Skeletal muscle cell (primary cell): ENCODE measurements around the gene CKMT1B.
"Not testable (repeated sequence)": the region's sequence is repeated elsewhere in the genome, so short reads cannot be mapped to it uniquely, and the experiment has no call there.

Experiments
- DNase-seq: peaks from one replicate; pipeline ENCODE4 v3.0.0-alpha.2; 2010; ENCODE audit warnings: low read depth
- H3K4me3 ChIP-seq: 2 replicates; pipeline ENCODE4 v1.5.1; 2011; ENCODE audit warnings: low read depth, mild to moderate bottlenecking, control low read depth, low read length, moderate library complexity

The CKMT1B gene

DNA sequence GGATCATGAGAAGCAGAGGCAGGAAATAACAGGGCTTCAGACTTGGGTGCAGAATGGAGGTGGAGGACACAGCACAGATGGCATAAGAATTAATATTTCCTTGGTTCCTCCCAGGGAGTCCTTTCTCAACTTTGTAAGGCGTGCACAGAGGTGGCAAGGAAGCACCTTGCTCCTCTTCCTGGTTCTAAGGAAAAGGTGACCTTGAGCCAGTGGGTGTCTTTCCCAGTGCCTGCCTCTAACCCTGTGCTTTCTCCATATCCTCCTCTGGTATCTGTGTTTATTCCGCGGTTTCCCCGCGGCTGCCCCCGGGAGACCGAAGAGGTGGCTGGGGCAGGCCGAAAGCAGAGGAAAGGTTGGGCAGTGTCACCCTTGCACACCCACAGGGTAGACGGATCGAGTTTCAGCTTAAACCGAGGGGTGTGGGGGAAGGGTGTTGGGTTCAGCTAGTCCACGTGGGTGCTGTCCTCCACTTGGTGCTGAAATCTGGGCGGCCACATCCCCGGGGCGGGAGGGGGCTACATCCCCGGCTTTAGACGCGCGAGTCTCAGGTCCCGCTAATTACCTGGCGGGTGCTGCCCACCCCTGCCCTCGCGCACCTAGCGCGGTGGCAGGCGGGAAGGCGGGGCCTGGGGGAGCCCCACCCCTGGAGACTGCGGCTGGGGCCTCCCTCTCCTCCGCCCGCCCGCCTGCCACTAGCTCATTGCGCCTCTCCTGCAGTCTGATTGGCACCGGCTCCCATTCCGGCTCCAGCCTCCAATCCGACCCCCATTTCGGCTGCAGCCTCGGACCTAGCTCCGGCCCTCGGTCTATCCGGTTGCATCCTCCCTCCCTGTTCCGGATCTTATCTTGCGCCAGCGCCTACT lies at the start of gene CKMT1B:
TSS of gene CKMT1B (plus strand) at position 700 of the 863 bp plus-strand sequence. CDS start 192 bp downstream, outside the sequence.
- not testable (repeated sequence) for H3K4me3 ChIP-seq, DNase-seq

DNA sequence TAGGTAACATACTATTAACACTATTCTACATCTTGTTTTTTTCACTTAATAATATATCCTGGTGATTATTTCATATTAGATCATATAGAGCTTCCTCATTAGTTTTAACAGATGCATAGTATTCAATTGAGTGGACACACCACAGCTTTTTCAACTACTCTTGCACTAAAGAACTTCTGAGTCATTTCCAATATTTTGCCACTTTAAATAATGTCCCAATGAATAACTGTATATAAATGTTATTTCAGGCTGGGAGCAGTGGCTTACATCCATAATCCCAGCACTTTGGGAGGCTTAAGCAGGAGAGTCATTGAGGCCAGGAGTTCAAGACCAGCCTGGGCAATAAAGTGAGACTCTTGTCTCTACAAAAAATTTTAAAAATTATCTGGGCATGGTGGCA lies 49.6 kb upstream of the CKMT1B start:
- no peak overlapping the region for H3K4me3 ChIP-seq
- no peak for DNase-seq

DNA sequence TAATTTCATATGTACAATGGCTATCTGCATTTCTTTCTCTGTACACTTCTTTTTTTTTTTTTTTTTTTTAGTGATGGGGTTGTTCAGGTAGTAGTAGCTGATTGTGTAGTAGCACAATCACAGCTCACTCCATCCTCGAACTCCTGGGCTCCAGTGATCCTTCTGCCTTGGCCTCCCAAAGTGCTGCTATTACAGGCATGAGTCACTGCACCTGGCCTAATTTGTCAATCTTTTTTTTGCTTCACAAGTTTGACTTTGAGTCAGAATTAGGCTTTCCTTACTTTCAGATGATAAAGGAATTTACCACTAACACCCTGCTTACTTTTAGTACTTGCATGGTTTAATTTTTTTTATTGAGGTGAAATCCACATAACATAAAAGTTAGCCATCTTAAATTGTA lies 48.4 kb upstream of the CKMT1B start:
- DNase-seq = no peak
- no peak overlapping the region for H3K4me3 ChIP-seq

DNA sequence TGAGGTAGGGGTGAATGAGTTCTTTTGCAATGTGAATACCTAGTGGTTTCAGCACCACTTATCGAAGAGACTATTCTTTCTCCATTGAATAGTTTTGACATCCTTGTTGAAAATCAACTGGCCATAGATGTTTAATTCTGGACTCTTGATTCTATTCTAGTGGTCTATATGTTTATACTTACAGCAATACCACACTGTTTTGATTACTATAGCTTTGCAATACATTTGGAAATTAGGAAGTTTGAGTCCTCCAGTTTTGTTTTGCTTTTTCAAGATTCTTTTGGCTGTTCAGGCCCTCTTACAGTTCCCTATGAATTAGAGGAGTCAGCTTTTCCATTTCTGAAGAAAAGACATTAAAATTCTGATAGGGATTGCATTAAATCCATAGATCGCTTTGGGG lies 46.3 kb upstream of the CKMT1B start:
- no peak overlapping the region for H3K4me3 ChIP-seq
- DNase-seq = no peak

DNA sequence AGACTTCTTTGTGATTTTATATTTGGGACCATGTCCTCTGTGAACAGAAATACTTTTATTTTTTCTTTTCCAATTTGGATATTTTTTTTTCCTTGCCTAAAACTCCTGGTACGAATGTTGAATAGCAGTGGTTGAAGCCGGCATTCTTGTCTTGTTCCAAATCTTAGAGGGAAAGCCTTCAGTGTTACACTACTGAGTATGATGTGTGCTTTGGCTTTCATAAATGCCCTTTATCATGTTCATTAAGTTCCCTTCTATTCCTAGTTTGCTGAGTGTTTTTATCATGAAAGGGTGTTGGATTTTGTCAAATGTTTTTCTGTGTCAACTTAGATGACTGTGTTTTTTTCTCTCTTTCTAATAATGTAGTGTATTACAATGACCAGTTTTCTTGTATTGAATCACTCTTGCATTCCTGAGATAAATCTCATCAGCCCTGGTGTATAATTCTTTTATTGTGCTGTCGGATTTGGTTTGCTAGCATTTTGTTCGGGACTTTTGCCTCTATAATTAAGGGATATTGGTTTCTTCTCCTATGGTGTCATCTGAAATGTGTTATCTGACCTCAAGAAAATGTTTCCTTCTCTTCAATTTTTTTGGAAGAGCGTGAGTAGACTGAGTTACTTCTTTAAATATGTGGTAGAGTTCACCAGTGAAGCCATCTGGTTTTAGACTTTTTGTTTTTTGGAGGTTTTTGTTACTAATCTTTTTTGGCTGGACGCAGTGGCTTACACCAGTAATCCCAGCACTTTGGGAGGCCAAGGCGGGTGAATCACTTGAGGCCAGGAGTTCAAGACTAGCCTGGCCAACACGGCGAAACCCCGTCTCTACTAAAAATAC lies 43.1 kb upstream of the CKMT1B start:
- no peak for DNase-seq
- H3K4me3 ChIP-seq = no peak overlapping the region

- no peak for DNase-seq
- H3K4me3 ChIP-seq = no peak overlapping the region
These were observed 41.6 kb upstream of the CKMT1B start for GRCh38 chr15:43552256-43552655.

DNA sequence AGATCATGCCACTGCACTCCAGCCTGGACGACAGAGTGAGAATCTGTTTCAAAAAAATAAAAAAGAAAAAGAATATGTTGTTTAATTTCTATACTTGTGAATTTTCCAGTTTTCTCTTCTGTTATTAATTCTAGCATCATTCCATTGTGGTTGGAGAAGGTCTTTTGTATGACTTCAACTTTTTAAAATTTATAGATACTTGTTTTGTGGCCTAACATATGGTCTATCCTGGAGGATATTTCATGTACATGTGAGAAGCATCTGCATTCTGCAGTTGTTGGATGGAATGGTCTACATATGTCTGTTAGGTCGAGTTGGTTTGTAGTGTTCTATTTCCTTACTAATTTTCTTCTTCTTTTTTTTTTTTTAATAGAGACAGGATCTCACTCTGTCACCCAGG lies 40.8 kb upstream of the CKMT1B start:
- no peak for DNase-seq
- H3K4me3 ChIP-seq = no peak overlapping the region

DNA sequence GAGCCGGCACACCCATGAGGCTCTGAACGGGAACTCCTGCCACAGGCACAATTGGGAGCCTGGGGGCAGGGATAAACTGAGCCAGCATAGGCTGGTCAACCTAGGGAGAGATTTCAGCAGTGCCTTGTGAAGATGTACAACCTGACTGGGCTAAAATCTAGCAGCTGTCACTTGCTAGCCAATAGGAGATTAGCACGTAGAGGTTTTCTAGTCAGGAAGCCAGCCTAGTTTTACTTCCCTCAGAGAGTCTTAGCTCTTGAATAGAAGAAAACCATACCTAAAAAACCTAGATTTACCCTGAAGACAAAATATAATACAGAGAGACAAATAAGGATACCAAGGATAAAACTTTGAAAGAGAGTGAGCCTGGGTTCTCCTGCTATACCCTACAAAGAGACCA lies 31.1 kb upstream of the CKMT1B start:
- DNase-seq, H3K4me3 ChIP-seq: not testable (repeated sequence)

DNA sequence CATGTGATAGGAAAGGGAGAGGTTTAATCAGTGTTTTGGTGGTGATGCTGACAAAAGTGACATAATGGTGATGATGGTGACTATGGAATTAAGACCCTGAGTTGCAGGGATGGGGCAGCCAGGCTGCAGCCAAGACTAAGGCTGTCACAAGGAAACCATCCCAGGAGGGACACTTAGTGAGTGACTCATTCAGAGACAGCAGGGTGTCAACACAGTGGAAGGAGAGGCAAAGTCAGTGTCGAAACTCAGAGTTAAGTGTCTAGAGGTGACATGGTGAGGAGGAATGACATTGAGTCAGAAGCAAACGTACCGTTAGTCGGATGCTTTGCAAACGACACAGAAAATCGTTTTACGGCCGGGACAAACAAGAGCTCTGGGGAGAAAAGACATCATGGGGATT lies 30.0 kb upstream of the CKMT1B start:
- not testable (repeated sequence) for DNase-seq, H3K4me3 ChIP-seq

- not testable (repeated sequence) for H3K4me3 ChIP-seq, DNase-seq
These were observed 27.2 kb upstream of the CKMT1B start for GRCh38 chr15:43566615-43567014.

- not testable (repeated sequence) for H3K4me3 ChIP-seq, DNase-seq
These were observed 19.2 kb upstream of the CKMT1B start for GRCh38 chr15:43574607-43575006.

DNA sequence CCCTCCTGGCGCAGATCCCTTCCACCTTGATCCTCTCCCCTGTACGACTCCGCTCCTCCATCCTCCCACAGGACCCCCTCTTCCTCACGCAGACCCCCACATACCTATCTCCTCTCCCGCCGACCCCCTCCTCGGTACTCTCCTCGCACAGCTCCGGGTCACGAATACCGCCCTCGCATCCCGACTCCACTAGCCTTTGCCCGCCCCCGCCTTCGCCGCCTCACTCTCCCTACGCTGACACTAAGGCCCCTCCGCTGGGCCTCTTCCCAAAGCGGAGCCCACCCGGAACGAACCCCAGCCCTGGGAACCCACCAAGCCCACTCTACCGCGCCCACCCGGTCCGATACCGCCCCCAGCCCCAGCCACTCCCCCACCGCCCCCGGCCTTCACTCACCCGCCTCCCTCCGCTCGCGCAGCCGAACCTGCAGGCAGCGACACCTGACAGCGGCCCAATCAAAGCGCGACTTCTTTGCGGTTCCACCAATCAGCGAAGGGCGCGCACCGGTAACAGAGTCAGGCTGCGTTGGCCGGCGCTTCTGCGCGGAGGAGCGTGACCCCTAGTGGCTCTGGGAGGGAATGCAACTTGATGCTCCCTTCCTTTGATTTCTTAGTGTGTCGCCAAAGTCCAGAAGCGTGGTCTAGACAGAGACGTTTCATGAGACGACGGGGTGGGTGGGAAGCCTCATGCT lies 3.9 kb upstream of the CKMT1B start, which contains the start of gene PPIP5K1:
TSS of gene PPIP5K1 (minus strand) at position 431 of the 689 bp plus-strand sequence. CDS start 5,704 bp downstream, outside the sequence.
- H3K4me3 ChIP-seq, DNase-seq: not testable (repeated sequence)

DNA sequence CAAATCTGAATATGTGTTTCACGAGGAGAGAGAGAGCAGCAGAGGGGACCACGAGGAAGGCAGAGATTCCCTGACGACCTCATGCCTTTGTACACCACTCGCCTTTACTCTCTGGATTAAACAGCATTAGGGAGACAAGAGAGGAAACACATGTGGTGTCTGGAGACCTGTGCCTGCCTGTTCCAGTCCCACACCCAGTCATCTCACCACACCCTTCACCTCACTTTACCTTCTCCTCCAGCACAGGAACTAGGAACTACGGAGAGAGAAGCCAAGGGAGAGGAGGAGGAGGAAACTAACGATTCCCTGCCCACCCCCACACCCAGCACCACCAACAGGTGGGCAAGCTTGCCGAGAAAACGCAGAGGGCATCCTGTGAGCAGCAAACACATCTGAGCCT lies 986 bp upstream of the CKMT1B start:
- H3K4me3 ChIP-seq, DNase-seq: not testable (repeated sequence)

DNA sequence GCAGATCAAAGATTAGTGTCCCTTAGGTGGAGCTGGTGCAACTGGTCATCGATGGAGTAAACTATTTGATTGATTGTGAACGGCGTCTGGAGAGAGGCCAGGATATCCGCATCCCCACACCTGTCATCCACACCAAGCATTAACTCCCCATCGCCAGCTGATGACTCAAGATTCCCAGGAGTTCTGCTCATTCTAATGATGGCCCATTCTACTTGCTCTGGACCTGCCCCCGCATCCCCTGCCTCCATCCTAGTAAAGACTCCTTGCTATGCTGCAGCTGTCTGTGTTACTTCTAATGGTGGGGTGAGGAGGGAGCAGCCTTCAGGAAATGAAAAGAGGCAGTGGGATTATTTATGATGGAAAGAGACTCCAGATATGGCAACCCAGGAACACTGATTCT lies 5.3 kb downstream of the CKMT1B start:
- DNase-seq, H3K4me3 ChIP-seq: not testable (repeated sequence)

- not testable (repeated sequence) for DNase-seq, H3K4me3 ChIP-seq
These were observed 6.4 kb downstream of the CKMT1B start for GRCh38 chr15:43600200-43600599.

DNA sequence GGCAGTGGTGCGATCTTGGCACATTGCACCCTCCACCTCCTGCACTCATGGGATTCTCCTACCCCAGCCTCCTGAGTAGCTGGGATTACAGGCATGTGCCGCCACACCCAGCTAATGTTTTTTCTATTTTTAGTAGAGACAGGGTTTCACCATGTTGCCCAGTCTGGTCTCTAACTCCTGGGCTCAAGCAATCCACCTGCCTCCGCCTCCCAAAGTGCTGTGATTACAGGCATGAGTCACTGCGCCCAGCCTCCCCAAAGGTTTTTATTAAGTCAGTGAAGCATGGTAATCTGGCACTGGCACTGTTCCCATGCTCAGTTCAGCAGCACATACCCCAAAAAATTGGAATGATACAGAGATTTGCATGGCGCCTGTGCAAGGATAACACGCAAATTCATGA lies 8.4 kb downstream of the CKMT1B start:
- not testable (repeated sequence) for H3K4me3 ChIP-seq, DNase-seq

DNA sequence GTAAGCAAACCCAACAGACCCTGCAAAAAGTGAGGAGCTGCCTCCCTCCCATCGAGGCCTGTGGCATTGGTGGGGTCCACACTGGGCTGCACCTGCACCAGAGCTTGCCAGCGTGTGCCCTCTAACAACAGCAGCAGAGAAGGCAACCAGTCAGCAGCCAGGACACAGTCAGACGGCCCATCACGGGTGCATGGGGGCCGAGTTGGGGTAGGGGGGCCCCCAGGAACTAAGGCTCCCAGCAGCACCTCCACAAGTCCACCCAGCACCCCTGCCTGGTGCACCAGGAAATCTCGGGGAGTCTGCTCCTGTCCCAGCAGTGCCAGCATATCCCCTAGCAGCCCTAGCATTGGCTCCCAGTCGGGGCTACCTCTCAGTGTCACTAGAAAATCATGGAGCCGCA lies 23.9 kb downstream of the CKMT1B start:
- not testable (repeated sequence) for DNase-seq, H3K4me3 ChIP-seq

- not testable (repeated sequence) for H3K4me3 ChIP-seq, DNase-seq
These were observed 24.9 kb downstream of the CKMT1B start, which contains the start of gene STRC for GRCh38 chr15:43618700-43619099. Gene STRC (minus strand): TSS chr15:43618800. CDS start chr15:43618722, 78 bp downstream.

- not testable (repeated sequence) for DNase-seq, H3K4me3 ChIP-seq
These were observed 28.4 kb downstream of the CKMT1B start for GRCh38 chr15:43622068-43622799.
